Prostate gland (tissue), 2 donors: ENCODE data around the gene GPR157. TPM values are rescaled to one million over a fixed set of nuclear protein-coding genes. Genes with fewer than 3 reads are reported as not detected.

ENCODE experiments used
- DNase-seq: peaks from one replicate; pipeline ENCODE4 v3.0.0-alpha.2; 2019; ENCODE audit warnings: low spot score
- H3K27ac ChIP-seq, 2 donors: fragments of 200-600 bp; sonication (generic); 2 replicates each; pipeline ENCODE4 v1.5.1; 2017 to 2019
- H3K27me3 ChIP-seq: fragments of 200-600 bp; sonication (generic); replicated peaks from 2 replicates; pipeline ENCODE4 v1.5.1; 2019; ENCODE audit not compliant: insufficient read depth
- H3K36me3 ChIP-seq, 2 donors: fragments of 200-600 bp; sonication (generic); 1 replicate in 1 of 2; 2 replicates in 1 of 2; pipeline versions ENCODE4 v1.5.1 to v1.8.1; 2017 to 2019
- H3K4me1 ChIP-seq: fragments of 200-600 bp; sonication (generic); replicated peaks from 2 replicates; pipeline ENCODE4 v1.5.1; 2019
- H3K4me3 ChIP-seq, 2 donors: fragments of 200-600 bp; sonication (generic); 2 replicates each; pipeline ENCODE4 v1.5.1; 2017 to 2019
- H3K9me3 ChIP-seq: fragments of 200-600 bp; sonication (generic); 2 replicates; pipeline ENCODE4 v1.5.1; 2017
- POLR2A ChIP-seq: fragments of 450-650 bp; IDR thresholded peaks from one replicate; pipeline ENCODE4 v1.6.1; 2016; ENCODE audit warnings: antibody characterized with exemption, mild to moderate bottlenecking
- POLR2AphosphoS5 ChIP-seq: sonication (generic); formaldehyde crosslinking; IDR thresholded peaks from one replicate; pipeline ENCODE4 v1.6.1; 2017; ENCODE audit warnings: antibody characterized with exemption
- WGBS: methylation state at CpG from one replicate; pipeline ENCODE4 v1.1.5; 2018; 5-methylcytosine and 5-hydroxymethylcytosine counted together
- intact Hi-C: fragments of 100-400 bp; cut with DNase I; formaldehyde crosslinking; loops from one replicate; pipeline ENCODE4 v1.14.2; 2022
- total RNA-seq, 2 donors: library from RNA; depleted of rRNA; stranded (reverse); fragments of >200 nt; gene quantifications; one replicate each; pipeline ENCODE4 v1.1.0, GENCODE V29; 2016
- TF ChIP-seq, protein P1 (sequence below), 4 experiments: fragments of 200-600 bp in 2 of 4; fragments of 450-650 bp in 2 of 4; sonication (generic) in 2 of 4; IDR thresholded peaks; 1 replicate in 3 of 4; 2 replicates in 1 of 4; pipeline ENCODE4 v1.5.1; 2016 to 2019; ENCODE audit warnings: antibody characterized with exemption in 4 of 4, mild to moderate bottlenecking in 2 of 4, moderate library complexity in 2 of 4

The GPR157 gene
- total RNA-seq, 2 donors from 2014 or later: 5.6 to 10.7 TPM

DNA sequence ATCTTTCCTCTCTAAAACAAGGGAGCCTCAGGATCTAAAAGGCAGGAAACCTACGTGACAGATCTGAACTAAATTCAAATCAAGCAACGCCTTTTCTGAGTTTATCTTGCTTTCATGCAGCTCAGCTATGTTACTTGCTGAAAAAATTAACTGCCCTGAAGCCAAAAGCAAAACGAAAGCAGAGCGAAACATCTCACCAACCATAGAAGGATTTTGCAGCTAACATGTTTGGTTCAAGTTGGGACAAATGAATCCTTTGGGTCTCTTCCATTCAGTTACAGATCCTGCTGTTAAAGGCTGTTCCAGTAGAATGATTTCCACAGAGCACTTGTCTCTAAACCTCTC is 59.9 kb downstream of the GPR157 start:
- peaks cover 3% of the 10 kb centered on the region for H3K4me1 ChIP-seq
- intact Hi-C loops: no loop called here
- no peak for DNase-seq
- H3K36me3 ChIP-seq: no peaks in the 10 kb centered on the region
- peak; percentile 63 for TF ChIP-seq POLR2AphosphoS5
- TF ChIP-seq, protein P1, sequence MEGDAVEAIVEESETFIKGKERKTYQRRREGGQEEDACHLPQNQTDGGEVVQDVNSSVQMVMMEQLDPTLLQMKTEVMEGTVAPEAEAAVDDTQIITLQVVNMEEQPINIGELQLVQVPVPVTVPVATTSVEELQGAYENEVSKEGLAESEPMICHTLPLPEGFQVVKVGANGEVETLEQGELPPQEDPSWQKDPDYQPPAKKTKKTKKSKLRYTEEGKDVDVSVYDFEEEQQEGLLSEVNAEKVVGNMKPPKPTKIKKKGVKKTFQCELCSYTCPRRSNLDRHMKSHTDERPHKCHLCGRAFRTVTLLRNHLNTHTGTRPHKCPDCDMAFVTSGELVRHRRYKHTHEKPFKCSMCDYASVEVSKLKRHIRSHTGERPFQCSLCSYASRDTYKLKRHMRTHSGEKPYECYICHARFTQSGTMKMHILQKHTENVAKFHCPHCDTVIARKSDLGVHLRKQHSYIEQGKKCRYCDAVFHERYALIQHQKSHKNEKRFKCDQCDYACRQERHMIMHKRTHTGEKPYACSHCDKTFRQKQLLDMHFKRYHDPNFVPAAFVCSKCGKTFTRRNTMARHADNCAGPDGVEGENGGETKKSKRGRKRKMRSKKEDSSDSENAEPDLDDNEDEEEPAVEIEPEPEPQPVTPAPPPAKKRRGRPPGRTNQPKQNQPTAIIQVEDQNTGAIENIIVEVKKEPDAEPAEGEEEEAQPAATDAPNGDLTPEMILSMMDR (IDR thresholded peaks at IDR 0.05): no peak
- H3K4me3 ChIP-seq: peak overlapping the region in 1 of 2 donors; percentile 26
- peak overlapping the region; percentile 73 to 84 for H3K27ac ChIP-seq
- no peaks in the 10 kb centered on the region for H3K27me3 ChIP-seq
- 8% methylated on average over 4 of the region's 4 CpGs for WGBS
- no peaks in the 10 kb centered on the region for H3K9me3 ChIP-seq

- H3K27me3 ChIP-seq: no peaks in the 10 kb centered on the region
- 83% methylated on average over 24 of the region's 24 CpGs for WGBS
- H3K36me3 ChIP-seq: no peaks in the 10 kb centered on the region
- intact Hi-C loops: no loop called here
- DNase-seq: no peak
- peaks cover 3% of the 10 kb centered on the region for H3K4me1 ChIP-seq
- TF ChIP-seq, protein P1 (IDR thresholded peaks at IDR 0.05): no peak
- TF ChIP-seq POLR2A: no peak
- peak; percentile 28 for TF ChIP-seq POLR2AphosphoS5
- no peaks in the 10 kb centered on the region for H3K9me3 ChIP-seq
- no peak overlapping the region for H3K4me3 ChIP-seq
- peak overlapping the region in 1 of 2 donors; percentile 46 for H3K27ac ChIP-seq
These were observed 61.7 kb downstream of the GPR157 start for GRCh38 chr1:9066945-9067807.

DNA sequence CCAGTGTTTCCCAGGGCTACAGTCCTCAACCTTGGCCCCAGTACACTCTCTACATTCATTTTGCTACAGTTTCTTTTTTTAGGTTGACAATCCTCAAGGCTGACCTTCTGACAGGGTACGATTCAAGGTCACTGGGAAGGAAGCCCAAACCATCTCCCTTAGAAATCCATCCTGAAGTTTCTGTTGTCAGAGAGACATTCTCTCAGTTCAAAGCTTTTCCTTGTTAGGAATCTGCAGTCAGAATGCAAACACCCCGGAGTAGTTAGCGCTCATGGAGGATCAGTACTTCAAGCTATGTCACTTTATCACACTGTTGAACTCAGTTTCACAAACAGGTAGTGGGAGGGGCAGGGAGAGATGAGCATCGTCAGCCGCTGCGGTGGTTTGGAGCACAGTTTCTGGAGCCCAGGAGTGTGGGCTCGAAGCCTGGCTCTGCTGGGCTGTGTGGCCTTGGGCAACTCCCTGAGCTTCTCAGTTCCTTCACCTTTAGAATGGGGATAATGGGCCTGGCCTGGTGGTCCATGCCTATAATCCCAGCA is 63.6 kb downstream of the GPR157 start:
- H3K4me3 ChIP-seq: no peak overlapping the region
- TF ChIP-seq, protein P1 (IDR thresholded peaks at IDR 0.05): no peak
- no peak for TF ChIP-seq POLR2AphosphoS5
- H3K27me3 ChIP-seq: no peaks in the 10 kb centered on the region
- H3K9me3 ChIP-seq: no peaks in the 10 kb centered on the region
- H3K4me1 ChIP-seq: peaks cover 3% of the 10 kb centered on the region
- peak overlapping the region; percentile 46 to 55 for H3K27ac ChIP-seq
- WGBS: 67% methylated on average over 7 of the region's 7 CpGs
- no peaks in the 10 kb centered on the region for H3K36me3 ChIP-seq
- intact Hi-C loops: no loop called here
- DNase-seq: no peak

GRCh38 chr1:9062846-9063245 is 66.1 kb downstream of the GPR157 start:
- 66% methylated on average over 5 of the region's 5 CpGs for WGBS

More at GRCh38 chr1:9062846-9063245, 66.1 kb downstream of the GPR157 start:
- TF ChIP-seq POLR2A: no peak
- TF ChIP-seq, protein P1 (IDR thresholded peaks at IDR 0.05): no peak
- TF ChIP-seq POLR2AphosphoS5: no peak
- intact Hi-C loops: no loop called here
- H3K36me3 ChIP-seq: no peaks in the 10 kb centered on the region
- no peaks in the 10 kb centered on the region for H3K9me3 ChIP-seq
- no peak overlapping the region for H3K4me3 ChIP-seq
- peak overlapping the region in 1 of 2 donors; percentile 31 for H3K27ac ChIP-seq
- no peaks in the 10 kb centered on the region for H3K4me1 ChIP-seq
- DNase-seq: no peak
- H3K27me3 ChIP-seq: no peaks in the 10 kb centered on the region
